ENCODE data around the gene ARHGAP22.

- TF ChIP-seq CTCF (IDR thresholded peaks at IDR 0.05 in 2 of 3, conservative IDR thresholded peaks at IDR 0.05 in 1 of 3; ENCODE audit: borderline replicate concordance in 1 of 3, insufficient read depth in 1 of 3, low read depth in 2 of 3, low read length in 2 of 3) (no peak), POLR2A (IDR thresholded peaks at IDR 0.05; ENCODE audit: borderline replicate concordance, extremely low read depth, insufficient read depth, insufficient read length) (no peak), MAX (IDR thresholded peaks at IDR 0.05) (no peak), TCF7L2 (IDR thresholded peaks at IDR 0.05; ENCODE audit: borderline replicate concordance, extremely low read depth, insufficient read depth, insufficient read length) (no peak), ZBTB33 (IDR thresholded peaks at IDR 0.05; ENCODE audit: extremely low read depth, insufficient replicate concordance, low read length) (no peak), POLR2AphosphoS5 (IDR thresholded peaks at IDR 0.05; ENCODE audit: low read depth, low read length) (no peak), ZNF274 (IDR thresholded peaks at IDR 0.05; ENCODE audit: low read depth, low read length) (no peak), EZH2 (IDR thresholded peaks at IDR 0.05) (no peak), RAD21 (IDR thresholded peaks at IDR 0.05; ENCODE audit: low read depth) (no peak)
These were observed 73.4 kb downstream of the ARHGAP22 start for GRCh38 chr10:48531486-48531885.

Data from HCT116 (cell line).